DMS53 (cell line): ENCODE results near the gene COQ6.
"Not testable (repeated sequence)": the region's sequence is repeated elsewhere in the genome, so short reads cannot be mapped to it uniquely, and the experiment has no call there.

ENCODE experiments used
- DNase-seq: peaks from one replicate; lab custom pipeline; 2025; lab: John Stamatoyannopoulos, UW

COQ6 gene

DNA sequence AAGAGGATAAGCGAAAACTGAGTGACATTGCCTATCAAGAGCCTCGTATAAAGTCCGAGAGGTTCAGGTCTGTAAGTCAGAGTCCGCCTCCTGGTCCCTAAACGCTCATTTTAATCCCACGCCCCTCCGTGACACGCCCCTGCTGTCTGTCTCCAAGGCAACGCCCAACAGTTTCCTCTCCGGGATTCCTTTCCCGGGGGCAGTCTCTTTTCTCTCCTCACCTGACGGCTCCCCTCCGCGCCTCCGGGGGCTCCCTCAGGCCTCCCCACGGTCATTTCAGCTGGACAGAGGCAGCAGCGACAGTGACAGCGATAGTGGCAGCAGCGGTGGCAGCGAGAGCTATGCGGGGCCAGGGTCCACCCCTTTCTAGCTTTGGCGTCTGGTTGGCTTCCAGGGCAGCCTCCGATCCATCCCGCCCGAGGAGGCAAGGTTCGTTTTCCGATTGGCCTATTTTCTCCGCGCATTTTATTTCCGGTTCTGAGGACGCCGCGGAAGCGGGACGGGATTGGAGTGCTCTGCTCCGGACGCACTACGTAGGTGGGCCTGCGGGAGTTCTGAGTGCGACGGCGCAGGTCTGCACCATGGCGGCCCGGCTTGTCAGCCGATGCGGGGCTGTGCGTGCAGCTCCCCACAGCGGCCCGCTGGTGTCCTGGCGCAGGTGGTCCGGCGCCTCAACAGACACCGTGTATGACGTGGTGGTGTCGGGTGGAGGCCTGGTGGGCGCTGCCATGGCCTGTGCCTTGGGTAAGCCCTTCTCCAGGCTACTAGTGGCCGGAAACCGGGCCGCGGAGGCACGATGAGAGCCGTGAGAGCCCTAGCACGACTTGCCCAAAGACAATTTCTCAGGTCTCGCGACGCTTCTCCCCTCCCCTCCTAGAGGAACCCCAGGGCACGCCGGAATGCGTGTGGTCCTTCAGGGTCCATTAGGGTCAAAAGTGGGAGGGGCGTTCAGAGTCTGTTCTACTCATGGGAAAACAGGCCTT, at the start of gene COQ6, which contains the start of gene FAM161B:
COQ6 (plus strand) TSS at position 551 of the 983 bp plus-strand sequence; CDS start at position 582, 31 bp downstream.
FAM161B (minus strand) TSS at position 343 of the 983 bp plus-strand sequence; CDS start at position 275, 68 bp downstream.
- peak; percentile 98 for DNase-seq

DNA sequence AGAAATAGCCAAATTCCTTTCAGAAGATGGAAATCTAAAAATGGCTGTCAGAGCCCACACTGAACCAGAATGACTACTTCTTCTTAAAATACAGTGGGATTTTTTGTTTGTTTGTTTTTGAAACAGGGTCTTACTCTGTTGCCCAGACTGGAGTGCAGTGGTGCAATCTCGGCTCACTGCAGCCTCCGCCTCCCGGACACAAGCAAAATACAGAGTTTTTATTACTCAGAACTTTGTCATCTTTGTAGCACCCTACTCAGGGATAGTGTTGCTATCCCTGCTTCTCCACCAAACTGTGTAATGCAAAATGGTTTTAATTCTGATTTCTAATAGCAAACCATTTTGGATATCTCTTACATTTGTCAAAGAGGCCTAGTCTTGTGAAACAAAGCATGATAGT, 47.1 kb upstream of the COQ6 start:
- DNase-seq, result no peak

DNA sequence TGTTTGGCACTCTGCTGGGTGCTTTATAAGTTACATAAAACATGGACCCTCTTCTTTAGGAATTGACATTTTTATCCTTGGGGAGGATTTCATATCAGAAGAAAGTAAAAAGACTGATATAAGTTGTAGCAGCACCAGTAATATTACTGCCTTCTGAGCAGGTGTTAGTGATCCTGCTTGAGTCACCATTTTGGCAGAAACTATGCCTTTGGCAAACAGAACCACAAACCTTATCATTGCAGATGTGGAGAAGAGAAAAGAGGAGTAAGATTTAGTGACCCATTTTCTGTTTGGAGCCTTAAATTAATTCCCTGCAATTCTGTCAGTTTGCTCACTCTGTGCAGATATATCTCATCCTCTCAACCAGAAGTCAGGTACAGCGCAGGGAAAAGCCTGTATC, 40.4 kb upstream of the COQ6 start:
- DNase-seq, result no peak

DNA sequence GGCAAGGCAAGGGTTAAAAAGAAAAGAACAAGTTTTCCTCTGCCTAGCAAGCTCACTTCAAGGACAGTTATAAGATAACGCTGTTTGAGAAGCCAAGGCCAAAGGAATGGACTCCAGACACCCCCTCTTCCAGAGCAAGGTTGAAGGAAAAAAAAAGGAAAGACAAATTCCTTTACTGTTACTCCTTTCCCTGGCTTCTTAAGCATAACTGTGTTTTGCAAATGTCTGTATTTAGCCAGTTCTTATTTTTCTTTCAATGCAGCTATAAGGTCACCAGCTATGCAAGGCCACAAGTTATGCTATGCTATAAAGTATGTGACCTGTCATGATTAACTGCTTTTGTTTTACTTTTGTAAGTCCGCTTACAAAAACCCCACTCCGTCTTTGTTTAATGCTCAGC, 36.8 kb upstream of the COQ6 start:
- no peak for DNase-seq

DNA sequence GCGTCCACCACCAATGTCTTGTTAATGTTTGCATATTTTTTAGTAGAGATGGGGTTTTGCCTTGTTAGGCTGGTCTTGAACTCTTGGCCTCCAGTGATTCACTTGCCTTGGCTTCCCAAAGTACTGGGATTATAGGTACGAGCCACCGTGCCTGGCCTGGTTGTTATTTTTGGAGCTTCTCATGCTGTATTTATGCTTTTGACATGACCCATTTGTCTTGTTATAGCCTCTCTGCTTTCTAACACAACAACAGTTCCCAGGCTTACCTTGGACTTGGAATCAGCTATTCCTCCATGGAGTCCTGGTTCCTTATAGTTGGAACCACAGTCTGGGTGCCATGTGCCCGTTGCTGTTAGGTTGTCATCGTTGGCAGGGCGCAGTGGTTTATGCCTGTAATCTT, 33.8 kb upstream of the COQ6 start:
- no peak for DNase-seq

DNA sequence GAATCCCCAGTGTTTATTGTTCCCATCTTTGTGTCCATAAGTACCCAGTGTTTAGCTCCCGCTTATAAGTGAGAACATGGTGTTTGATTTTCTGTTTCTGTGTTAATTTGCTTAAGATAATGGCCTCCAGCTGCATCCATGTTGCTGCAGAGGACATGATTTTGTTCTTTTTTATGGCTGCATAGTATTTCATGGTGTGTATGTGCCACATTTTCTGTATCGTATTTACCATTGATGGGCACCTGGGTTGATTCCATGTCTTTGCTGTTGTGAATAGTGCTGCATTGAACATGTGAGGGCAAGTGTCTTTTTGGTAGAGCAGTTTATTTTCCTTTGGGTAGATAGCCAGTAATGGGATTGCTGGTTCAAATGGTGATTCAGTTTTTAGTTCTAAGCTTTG, 30.6 kb upstream of the COQ6 start:
- DNase-seq, result not testable (repeated sequence)

DNA sequence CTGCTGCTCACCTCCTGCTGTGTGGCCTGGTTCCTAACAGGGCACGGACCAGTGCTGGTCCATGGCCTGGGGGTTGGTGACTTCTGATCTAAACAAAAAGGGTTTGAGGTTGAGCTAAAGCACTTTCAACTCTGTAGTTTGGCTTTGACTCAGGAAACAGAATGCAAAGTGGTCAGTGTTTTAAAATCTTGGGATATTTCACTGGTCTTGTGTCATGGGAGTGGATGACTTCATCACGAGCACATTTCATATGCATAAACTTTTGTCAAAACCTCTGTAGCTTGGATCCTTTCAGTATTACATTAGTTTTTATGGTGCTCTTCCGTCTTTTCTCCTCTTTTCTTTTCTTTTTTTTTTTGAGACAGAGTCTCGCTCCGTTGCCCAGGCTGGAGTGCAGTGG, 25.8 kb upstream of the COQ6 start:
- no peak for DNase-seq

DNA sequence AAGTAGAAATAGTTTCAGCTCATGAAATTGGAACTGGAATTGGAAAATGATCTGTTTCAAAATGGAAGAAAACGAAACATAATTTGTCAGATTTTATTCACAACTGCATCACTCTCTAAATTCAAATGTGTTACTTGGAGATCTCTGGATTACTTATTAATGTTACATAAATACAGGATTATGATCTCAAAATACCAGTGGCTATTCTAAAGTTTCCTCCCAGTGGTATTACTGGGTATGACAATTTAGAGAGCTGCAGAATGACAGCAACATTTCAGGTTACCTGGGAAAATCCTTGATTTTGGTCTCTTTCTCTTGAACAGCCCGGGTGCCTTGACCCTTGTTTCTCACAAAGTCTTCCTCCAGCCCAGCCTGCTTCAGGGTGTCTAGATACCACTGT, 14.4 kb upstream of the COQ6 start:
- DNase-seq, result peak; percentile 52

DNA sequence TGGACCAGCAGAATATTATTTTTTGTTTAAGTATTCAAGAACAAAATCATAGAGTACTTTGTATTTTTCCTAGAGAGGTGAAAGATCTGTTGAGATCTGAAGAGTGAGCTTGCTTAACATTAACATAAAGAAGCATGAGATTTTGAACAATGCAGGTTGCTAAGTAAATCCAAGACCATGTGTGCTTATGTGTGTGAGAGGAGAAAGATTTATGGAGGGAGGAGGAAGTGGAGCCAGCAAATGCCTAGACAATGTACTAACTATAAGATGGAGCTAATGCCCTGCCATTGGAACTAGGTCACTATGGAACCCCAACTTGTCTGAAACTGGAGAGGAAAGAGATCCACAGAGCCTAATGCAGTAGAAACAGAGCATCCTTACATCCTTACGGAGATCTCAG, 13.6 kb upstream of the COQ6 start:
- DNase-seq, result no peak

DNA sequence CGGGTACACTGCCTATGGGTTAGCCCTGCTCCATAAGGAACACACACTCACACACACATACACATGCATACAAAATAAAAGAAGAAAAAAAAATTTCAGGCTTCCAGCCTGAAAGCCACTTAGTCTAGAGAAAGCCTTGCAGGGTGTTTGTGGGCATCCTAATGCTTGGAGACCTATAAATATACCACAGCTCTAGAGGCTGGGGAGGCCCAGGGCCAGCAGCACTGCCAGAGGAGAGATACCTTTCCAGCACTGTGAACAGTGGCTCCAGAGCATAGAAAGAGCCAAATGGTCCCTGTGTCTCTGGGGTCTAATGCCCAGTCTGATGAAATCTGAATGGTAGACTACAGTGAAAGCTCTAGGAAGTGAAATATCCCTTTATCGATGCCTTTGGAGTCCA, 13.1 kb upstream of the COQ6 start:
- DNase-seq, result no peak

DNA sequence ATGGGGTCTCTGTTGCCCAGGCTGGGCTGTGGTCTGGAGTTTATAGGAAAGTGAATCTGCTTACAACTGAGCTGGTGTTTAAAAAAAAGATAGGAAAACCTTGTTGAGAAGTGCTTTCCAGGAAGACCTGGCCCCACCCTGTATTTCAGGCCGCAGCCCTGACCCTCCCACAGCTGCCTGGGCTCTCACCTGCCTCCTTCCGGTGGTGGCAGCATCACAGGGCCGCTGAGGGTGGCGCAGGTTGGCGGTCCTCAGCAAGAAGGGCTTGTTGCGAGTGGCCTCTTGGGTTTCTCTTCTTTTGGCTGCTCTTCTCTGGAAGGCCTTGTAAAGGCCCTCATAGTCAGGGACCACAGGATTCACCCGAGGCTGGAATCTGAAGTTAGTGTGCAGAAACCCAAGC, 7.9 kb upstream of the COQ6 start:
- DNase-seq, result no peak

DNA sequence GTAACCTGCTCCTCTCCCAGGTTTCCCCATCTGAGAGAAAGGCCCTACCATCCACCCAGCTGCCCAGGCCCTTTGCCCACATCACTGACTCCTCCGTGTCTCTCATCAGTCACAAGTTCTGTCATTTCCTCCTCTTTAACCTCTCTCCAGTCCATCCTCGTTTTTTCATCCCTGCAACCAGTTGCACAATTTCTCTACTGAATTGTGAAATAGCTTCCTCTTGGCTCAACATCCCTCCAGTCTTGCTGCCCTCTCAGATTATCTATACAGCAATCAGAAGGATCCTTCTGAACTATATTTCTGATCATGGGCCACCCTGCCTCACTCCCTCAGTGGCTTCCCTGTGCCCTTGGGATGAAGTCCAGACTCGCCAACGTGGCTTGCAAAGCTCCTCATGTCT, 7.0 kb upstream of the COQ6 start:
- no peak for DNase-seq

DNA sequence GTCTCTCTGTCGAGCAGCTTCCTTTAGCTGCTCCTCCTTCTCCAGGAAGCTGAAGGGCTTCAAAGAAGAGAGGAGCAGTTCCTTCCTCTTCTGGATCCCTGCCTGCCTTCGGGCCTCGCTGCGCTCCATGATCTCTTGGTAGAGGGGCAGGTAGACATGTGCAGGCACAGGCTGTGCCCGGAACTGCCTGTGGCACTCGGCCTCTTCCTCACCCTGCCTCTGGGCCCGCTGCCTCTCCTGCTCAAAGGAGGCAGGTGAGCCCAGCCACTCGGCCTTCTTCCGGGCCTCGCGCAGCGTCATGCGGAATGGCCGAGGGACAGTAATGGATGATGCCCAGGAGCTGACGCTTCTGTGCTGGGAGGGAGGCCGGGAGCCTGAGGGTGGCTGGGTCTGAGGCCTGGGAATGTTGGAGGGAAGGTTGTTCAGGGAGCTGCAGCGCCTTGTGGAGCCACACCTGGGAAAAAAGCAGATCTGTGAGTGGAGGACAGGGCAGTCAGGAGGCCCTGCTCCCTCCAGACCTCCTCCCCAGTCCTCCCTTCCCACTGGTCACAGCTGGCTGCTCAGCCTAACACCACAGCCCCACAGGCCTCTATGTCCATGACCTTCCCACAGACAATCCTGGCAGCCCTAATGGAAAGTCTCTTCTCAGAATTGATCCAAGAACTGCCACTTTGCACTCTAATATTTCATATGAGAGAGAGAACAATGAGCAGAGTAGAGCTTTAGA, 5.5 kb upstream of the COQ6 start:
- DNase-seq, result no peak

DNA sequence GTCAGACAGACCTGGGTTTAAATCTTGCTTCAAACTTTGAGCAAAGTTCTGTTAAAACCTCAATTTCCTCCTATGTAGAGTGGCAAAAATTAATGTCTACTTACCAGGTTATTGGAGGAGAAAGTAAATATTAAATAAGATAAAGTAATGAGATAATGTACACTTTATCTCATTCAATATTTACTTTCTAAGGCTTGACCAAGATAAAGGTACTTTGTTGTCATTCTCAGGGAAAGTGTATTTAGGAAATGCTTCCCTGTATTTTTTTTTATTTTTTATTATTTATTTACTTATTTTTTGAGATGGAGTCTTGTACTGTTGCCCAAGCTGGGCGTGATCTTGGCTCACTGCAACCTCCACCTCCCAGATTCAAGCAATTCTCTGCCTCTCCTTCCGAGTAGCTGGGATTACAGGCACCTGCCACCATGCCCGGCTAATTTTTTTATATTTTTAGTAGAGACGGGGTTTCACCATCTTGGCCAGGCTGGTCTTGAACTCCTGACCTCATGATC, 4.9 kb upstream of the COQ6 start:
- no peak for DNase-seq

DNA sequence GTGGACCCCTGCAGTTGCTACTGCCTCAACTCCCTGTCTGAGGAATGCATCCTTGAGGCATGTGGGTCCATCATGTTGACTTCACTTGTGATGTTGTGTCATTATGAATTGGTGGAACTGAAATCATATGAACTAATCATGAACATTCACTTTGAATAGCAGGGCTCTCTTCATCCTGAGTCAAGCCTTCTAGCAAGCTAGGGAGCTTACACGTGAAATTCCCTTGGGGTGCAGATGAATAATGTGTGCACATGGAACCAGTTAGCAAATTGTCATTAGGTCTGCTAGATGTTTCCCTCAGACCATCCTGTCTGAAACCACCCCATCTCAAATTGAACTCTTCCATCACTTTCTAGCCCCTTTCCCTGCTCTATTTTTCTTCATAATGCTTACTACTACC, 3.6 kb downstream of the COQ6 start:
- DNase-seq, result no peak

DNA sequence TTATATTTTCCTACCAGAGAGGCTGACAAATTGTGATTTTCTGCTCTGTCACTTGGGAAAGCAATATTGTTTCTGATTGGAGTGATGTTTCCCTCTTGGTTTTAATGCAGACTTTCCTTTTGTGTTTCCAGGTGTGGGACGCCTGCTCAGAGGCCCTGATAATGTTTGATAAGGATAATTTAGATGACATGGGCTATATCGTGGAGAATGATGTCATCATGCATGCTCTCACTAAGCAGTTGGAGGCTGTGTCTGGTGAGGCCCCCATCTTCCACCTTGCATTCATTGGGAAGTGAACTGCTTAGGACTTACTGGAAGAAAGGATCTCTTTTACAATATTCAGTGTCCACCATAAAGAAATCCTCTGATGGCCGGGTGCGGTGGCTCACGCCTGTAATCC, 5.6 kb downstream of the COQ6 start:
- no peak for DNase-seq

DNA sequence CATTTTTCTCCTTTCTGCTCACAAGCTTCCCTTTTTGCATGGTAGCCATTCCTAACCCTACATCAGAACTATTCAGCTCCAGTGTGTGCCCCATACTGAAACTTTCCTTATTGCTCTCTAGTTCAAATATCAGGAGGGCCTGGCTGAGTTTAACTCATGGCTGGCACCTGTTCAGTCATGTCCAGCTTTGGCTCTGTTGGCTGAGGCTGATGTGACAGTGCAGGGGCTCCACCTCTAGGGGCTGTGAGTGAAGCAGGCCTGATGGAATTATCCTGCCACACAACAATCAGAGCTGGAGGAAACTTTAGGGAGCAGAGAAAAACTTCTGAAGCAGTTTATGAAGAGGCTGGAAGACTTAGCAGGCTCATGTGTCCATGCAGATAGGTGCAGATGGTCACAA, 8.5 kb downstream of the COQ6 start:
- DNase-seq, result no peak

DNA sequence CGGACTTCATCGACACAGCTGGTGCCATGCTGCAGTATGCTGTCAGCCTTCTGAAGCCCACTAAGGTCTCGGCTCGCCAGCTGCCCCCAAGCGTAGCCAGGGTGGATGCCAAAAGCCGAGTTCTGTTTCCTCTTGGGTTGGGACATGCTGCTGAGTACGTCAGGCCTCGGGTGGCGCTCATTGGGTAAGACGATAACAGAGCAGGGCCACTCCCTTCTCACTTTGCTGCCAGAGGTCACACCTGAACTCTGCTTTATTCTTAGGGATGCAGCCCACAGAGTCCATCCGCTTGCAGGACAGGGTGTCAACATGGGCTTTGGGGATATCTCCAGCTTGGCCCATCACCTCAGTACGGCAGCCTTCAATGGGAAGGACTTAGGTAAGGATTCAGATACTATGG, 11.1 kb downstream of the COQ6 start:
- no peak for DNase-seq

DNA sequence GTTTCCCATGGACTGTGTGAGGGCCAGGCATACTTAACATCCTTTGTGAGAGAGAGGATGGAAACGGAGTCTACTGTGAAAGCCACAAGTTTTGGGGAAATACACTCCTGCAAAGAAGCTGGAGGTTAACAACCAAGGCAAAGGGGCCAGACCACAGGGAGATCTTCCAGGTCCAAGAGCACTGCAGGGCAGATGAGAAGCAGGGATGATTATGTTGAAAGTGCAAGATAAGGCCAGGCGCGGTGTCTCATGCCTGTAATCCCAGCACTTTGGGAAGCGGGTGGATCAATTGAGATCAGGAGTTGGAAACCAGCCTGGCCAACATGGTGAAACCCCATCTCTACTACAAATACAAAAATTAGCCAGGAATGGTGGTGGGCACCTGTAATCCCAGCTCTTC, 15.1 kb downstream of the COQ6 start:
- no peak for DNase-seq

DNA sequence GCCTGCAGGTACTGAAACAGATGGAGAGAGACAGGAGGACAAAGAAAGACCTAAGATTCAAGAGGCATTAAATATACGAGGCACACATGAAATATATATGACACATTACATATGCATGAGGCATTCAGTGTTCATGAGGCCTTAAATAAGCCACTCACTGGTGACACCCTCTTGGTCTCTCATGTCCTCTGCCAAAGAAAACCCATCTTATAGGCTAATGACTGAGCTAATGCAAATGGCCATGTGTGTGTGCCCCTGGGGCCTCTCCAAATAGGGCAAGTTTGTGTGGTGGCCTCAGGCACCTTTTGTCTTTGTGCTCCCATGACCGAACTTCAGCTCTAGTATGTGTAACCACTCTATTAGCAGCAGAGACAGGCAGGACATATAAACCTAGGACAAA, 18.8 kb downstream of the COQ6 start:
- DNase-seq, result no peak

DNA sequence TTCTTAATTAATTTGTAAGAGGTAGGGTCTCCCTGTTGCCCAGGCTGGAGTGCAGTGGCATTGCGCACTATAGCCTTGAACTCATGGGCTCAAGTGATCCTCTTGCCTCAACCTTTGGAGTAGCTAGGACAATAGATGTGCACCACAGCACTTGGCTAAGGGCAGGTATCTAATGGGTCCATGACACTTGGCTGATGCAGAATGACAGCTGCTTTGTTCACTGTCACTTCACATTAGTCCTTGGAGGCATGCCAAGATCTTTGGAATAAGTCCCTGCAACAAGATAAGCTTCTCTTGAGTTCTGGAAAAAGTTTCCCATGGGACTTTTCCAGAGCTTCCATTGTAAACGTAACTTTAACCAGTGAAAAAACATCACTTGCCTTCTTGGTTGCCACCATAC, 23.4 kb downstream of the COQ6 start:
- DNase-seq, result no peak

DNA sequence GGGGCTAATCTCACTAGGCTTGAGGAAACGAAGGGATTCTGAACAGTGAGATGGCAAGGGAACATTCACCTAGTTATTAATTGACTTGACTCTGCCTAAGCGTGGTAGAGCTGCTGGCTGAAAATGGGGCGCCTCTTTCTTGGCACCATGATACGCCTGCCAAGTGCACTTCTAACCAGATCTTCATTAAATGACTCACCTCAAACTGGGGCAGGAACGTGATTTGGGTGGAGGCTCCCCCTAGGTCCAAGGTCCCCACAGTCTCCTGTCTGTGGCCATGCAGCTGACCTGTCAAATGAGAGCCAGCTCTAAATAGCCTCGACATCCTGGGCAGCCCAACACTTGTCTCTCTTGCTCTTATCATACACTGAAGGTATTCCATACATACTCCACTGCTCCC, 26.0 kb downstream of the COQ6 start:
- DNase-seq, result no peak

DNA sequence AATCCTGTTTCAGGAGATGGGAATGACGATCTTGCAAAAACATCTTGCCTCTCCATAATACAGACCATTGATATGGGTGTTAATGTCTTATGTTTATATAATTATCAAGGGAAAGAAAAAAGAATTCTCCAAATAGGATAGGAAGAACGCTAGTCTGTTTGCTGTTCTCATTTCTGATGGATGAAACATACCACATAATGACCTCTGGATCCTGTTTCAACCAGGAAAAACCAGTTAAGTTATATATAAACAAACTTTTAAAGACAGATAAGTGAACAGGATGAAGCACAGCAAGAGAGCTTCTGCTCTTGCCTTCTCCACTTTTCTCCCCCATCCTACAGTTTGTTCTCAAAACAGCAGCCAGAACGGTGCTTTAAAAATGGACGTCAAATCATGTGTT, 27.8 kb downstream of the COQ6 start:
- no peak for DNase-seq
